ENCODE results near the gene GRK2. TPM values are rescaled to one million over a fixed set of nuclear protein-coding genes. Genes with fewer than 3 reads are reported as not detected.

The GRK2 gene
- total and polyA plus RNA-seq, 2 of the 13 experiments (the other 11 are each of a cell fraction or from before 2014, with no cell fraction given), result 31.3 to 42.4 TPM

- TF ChIP-seq ZNF136 (CRISPR knock-in tag; IDR thresholded peaks at IDR 0.05; ENCODE audit: low read depth), result 0 out of 2 replicates have a peak, but pooled peaks have one; percentile 31
- no peak for TF ChIP-seq TCF7 (IDR thresholded peaks at IDR 0.05; ENCODE audit: low read depth)
- peak; percentile 90 for TF ChIP-seq IRF2 (CRISPR knock-in tag; IDR thresholded peaks at IDR 0.05)
- no peak for TF ChIP-seq CCAR2 (optimal IDR thresholded peaks at IDR 0.05; ENCODE audit: low read depth, low read length)
- TF ChIP-seq ZXDC (CRISPR knock-in tag; IDR thresholded peaks at IDR 0.05), result no peak
- no peak for TF ChIP-seq TFDP1 (CRISPR knock-in tag; IDR thresholded peaks at IDR 0.05; ENCODE audit: borderline replicate concordance)
- no peak for TF ChIP-seq ZBTB40 (IDR thresholded peaks at IDR 0.05)
- TF ChIP-seq ZBTB40 (CRISPR knock-in tag; IDR thresholded peaks at IDR 0.05), result peak; percentile 43; the same call in 1 of the 2 replicates
- no peak for TF ChIP-seq ETS1 (CRISPR knock-in tag; IDR thresholded peaks at IDR 0.05)
- peak; percentile 50 for TF ChIP-seq ZNF800 (CRISPR knock-in tag; IDR thresholded peaks at IDR 0.05)
- TF ChIP-seq ZNF33B (CRISPR knock-in tag; IDR thresholded peaks at IDR 0.05), result peak; percentile 66; the same call in 1 of the 2 replicates
- TF ChIP-seq FOXC1 (CRISPR knock-in tag; IDR thresholded peaks at IDR 0.05; ENCODE audit: borderline replicate concordance), result 0 out of 2 replicates have a peak, but pooled peaks have one; percentile 63
Measured at GRCh38 chr11:67317205-67317887, 51.1 kb downstream of the GRK2 start (continued).

Measured in HepG2 (cell line).